MV-4-11 (cell line): ENCODE results near the gene SLC12A6.
"Not testable (repeated sequence)": the region's sequence is repeated elsewhere in the genome, so short reads cannot be mapped to it uniquely, and the experiment has no call there.

Experiments used
- DNase-seq: peaks from one replicate; lab custom pipeline; 2025; lab: John Stamatoyannopoulos, UW

SLC12A6 gene

DNA sequence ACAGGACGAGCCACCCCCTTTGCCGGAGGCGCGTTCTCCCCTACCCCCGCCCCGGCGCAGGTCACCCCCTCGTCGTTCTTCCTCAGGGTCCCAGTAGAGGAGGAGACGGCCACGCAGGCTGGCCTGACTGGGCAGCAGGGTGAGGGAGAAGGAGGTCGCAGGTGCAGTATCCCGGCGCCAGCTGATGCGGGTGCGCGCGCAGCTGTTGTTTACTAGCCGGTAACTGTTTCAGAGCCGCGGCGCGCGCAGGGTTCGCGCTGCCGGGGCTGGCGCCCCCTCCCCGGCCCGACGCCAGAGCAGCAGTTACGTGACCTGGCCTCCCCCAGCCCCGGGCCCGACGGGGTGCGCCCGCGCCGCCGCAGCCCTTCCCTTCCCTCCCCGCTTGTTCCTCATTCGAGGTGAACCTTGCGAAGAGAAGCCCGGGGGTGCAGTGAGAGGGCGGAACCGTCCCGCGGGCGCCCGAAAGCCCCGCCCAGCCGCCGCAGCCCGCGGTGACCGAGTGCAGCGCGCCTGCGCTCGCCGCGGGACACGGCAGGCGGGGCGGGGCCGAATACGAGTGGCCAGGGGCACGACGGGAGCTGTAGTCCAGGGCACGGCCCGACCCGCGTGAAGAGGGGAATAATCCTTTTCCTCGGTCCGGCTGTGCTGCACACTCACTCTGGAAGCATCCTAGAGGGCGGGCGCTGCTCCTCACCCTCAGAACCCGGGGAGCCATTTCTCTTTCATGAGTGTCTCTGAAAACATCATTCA lies at the start of gene SLC12A6:
TSS of gene SLC12A6 (minus strand) at position 225 of the 750 bp plus-strand sequence. CDS start 1,101 bp downstream, outside the sequence.
- peak; percentile 90 for DNase-seq

DNA sequence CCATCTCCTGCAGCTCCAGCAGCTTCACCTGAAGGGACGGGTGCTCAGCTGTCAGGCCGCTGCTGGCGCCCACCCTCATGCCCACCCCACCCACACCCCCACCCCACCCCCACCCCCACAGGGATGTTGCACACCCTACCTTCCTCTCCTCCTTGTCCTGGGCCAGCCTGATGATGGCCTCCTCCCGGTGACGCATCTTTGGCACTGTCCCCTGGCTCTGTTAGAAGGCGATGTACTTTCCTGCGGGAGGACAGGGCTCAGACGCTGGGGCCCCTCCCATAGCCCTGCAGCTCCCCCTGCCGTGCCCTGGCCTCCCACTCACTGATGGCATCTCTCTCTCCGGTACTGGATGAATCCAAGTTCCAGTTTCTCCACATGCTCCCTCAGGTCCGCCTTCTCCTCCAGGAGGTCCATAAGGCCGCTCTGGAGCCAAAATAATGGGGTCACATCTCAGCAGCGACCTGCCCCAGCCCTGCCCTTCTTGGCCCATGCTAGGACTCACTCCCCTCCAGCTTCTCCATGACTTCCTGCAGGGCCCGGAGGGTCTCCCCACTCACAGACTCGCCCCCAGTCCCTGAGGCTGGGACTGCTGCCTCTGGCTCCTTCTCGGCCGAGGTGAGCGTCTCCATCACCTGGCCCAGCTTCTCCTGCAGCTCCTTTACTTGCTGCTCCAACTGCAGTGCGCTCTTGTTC lies 44.4 kb upstream of the SLC12A6 start:
- not testable (repeated sequence) for DNase-seq

DNA sequence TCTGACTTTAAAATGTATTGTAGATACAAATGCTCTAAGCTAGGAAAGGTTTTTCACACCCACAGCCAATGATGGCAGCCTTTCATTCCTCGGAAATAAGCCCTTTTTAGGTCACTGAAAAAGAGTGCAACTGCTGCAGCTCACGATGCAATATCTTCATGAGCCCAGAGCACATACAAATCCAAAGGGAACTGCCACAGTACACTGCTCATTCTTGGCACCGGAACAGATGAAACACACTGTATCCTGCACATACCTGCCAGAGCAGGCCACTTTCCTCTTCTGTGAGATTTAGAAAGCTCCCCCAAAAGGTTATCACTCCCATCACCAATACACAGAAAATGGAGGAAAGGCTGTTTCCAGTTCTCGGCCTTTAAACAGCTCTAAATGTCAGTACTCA lies 42.9 kb upstream of the SLC12A6 start:
- not testable (repeated sequence) for DNase-seq

- no peak for DNase-seq
These were observed 39.3 kb upstream of the SLC12A6 start for GRCh38 chr15:34376856-34377255.

GRCh38 chr15:34375541-34375940 lies 38.0 kb upstream of the SLC12A6 start:
- not testable (repeated sequence) for DNase-seq

DNA sequence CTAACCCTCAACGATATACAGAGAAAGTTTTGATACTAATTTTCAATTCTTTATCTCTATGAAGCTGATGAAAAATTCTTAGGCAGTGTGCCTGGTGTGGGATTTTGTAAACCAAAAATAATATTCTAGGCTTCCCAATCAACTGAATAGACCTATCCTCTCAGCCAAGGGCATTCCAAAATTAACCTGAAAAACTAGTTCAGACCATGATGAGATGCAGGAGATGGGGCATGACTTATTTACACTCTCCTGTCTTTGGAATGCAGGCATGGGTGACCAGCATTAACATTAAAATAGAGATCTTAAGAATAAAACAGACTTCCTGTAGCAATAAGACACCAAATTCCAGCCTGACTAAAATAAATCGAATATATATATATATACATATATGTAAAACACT lies 37.2 kb upstream of the SLC12A6 start:
- no peak for DNase-seq

GRCh38 chr15:34373951-34374350 lies 36.4 kb upstream of the SLC12A6 start:
- no peak for DNase-seq

- no peak for DNase-seq
These were observed 33.1 kb upstream of the SLC12A6 start for GRCh38 chr15:34370643-34371042.

- DNase-seq, result no peak
These were observed 32.5 kb upstream of the SLC12A6 start for GRCh38 chr15:34370129-34370528.

GRCh38 chr15:34367101-34368081 lies 29.8 kb upstream of the SLC12A6 start, which contains the start of gene LPCAT4:
Gene LPCAT4 (minus strand): TSS chr15:34367196. CDS start chr15:34367100, 96 bp downstream.
- DNase-seq, result peak; percentile 78

DNA sequence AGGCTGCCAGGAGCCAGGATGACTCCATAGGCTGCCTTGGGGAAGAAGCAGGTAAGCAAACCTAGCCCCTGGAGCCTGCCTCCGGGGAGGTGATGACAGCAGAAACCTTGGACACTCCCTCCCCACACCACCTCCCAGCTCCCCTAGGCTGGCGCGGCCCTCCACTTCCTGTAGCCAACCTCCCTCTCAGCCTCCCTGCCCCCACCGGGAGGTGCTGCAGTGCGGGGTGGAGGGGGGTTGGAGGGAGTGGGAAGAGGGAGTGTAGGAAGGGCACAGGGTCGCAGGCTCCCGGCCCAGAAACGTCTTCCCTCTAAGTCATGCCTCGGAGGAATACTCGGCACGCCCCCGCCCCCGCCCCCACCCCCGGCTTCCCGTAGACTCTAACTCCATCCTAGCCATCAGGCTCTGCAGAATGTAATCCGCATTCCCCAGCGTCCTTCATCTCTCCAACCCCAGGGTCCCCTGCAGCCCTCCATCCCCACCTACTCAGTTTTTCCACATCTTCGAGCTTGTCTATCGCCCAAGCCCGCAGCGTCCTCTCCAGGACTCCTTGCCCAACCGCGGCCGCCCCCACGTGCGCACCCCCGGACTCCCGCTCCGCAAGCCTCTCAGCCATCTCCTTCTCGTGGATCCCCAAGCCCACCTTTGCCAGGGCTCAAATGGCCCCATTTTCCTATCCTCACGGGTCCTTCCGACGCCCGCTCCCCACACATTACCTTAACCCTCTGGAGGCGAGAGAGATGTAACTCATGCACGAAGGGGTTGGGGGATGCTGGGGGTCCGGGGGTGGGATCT lies 28.9 kb upstream of the SLC12A6 start:
- DNase-seq, result peak; percentile 51

GRCh38 chr15:34365836-34366235 lies 28.3 kb upstream of the SLC12A6 start:
- no peak for DNase-seq

DNA sequence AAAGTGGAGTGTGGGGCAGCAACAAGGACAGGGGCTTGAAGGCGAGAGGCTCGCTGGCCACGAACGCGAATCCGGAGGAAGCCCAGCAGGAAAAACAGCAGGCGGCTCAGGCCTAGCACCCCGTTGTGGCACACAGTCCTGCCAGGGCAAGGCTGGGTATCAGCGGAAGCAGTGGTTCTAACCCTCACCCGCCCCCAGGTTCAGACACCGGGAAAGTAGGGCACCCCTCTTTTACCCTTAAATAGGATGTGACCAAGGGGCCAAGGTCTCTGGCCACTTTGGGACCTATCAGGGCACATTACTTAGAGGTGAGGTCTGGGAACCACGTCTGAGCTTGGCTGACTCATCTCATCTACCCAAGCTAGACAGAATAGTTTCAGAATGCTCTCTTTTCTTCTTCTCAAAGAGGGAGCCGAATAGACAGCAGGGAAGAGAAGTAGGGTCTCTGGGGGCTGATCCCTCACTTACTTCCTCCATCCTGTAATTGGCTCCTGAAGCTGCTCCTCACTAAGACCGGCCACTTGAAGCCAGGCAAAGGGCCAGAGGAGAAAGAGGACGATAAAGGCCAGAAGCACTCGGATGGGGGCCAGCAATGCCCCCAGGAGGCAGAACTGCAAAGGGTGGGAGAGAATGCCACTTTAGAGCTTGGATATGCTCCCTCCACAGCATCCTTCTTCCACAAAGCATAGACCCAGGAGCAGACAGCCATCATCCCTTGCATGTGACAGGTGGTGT lies 27.7 kb upstream of the SLC12A6 start:
- DNase-seq, result peak; percentile 41

DNA sequence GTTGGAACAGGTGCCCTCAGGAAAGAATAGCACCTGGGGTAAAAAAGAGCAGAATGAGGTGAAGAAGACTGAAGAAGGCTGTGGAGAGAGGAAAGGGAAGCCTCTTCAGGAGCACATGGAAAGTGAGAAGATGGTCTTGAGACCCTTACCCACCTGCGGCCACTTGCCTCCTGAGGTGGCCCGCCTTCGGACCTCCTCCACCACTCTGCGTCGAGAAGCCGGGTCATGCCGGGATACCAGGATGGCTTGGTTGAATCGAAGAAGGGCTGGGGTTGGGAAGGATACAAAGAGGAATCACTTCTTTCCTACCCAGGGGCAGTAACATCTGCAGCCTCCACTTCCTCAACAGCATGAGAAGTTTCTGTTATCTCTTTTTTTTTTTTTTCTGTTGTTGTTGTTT lies 26.5 kb upstream of the SLC12A6 start:
- DNase-seq, result peak; percentile 20

GRCh38 chr15:34362047-34362773 lies 24.6 kb upstream of the SLC12A6 start:
- DNase-seq, result no peak

GRCh38 chr15:34361278-34361677 lies 23.7 kb upstream of the SLC12A6 start:
- DNase-seq, result no peak

GRCh38 chr15:34360298-34360697 lies 22.7 kb upstream of the SLC12A6 start:
- no peak for DNase-seq

GRCh38 chr15:34359416-34359815 lies 21.8 kb upstream of the SLC12A6 start:
- DNase-seq, result no peak

DNA sequence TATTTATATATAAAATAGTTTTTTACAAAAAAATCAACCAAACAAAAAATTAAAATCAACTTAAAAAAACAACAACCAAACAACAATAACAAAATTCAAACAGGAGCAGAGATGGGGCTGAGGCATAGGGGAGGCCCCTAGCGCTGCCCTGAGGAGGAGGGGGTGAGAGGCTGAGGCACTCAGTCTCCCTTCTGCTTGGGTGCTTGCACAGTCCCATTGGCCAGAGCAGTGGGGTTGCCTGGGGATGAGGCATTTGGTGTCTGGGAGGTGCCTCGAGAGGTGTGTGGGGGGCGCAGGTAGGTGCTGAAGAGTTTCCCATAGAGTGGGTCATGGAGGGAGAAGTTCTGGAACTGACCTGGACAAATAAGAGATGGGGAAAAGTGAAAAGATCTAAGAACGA lies 21.4 kb upstream of the SLC12A6 start:
- no peak for DNase-seq

- no peak for DNase-seq
These were observed 20.8 kb upstream of the SLC12A6 start for GRCh38 chr15:34358367-34358766.
